Measurements from ENCODE around the gene SPOCK3.

- TF ChIP-seq, protein P1, sequence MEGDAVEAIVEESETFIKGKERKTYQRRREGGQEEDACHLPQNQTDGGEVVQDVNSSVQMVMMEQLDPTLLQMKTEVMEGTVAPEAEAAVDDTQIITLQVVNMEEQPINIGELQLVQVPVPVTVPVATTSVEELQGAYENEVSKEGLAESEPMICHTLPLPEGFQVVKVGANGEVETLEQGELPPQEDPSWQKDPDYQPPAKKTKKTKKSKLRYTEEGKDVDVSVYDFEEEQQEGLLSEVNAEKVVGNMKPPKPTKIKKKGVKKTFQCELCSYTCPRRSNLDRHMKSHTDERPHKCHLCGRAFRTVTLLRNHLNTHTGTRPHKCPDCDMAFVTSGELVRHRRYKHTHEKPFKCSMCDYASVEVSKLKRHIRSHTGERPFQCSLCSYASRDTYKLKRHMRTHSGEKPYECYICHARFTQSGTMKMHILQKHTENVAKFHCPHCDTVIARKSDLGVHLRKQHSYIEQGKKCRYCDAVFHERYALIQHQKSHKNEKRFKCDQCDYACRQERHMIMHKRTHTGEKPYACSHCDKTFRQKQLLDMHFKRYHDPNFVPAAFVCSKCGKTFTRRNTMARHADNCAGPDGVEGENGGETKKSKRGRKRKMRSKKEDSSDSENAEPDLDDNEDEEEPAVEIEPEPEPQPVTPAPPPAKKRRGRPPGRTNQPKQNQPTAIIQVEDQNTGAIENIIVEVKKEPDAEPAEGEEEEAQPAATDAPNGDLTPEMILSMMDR (IDR thresholded peaks at IDR 0.05) = no peak
- TF ChIP-seq POLR2AphosphoS5 (IDR thresholded peaks at IDR 0.05; ENCODE audit: low read depth, low read length) = no peak
- TF ChIP-seq, protein P2, sequence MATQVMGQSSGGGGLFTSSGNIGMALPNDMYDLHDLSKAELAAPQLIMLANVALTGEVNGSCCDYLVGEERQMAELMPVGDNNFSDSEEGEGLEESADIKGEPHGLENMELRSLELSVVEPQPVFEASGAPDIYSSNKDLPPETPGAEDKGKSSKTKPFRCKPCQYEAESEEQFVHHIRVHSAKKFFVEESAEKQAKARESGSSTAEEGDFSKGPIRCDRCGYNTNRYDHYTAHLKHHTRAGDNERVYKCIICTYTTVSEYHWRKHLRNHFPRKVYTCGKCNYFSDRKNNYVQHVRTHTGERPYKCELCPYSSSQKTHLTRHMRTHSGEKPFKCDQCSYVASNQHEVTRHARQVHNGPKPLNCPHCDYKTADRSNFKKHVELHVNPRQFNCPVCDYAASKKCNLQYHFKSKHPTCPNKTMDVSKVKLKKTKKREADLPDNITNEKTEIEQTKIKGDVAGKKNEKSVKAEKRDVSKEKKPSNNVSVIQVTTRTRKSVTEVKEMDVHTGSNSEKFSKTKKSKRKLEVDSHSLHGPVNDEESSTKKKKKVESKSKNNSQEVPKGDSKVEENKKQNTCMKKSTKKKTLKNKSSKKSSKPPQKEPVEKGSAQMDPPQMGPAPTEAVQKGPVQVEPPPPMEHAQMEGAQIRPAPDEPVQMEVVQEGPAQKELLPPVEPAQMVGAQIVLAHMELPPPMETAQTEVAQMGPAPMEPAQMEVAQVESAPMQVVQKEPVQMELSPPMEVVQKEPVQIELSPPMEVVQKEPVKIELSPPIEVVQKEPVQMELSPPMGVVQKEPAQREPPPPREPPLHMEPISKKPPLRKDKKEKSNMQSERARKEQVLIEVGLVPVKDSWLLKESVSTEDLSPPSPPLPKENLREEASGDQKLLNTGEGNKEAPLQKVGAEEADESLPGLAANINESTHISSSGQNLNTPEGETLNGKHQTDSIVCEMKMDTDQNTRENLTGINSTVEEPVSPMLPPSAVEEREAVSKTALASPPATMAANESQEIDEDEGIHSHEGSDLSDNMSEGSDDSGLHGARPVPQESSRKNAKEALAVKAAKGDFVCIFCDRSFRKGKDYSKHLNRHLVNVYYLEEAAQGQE (IDR thresholded peaks at IDR 0.05; ENCODE audit: insufficient read depth in 1 of 2, low read depth in 2 of 2, low read length in 1 of 2) = no peak
These were observed 352.1 kb downstream of the SPOCK3 start for GRCh38 chr4:166882221-166882620.

Data from Panc1 (cell line).